HCT116 (cell line): Measurements from ENCODE around the gene LARP4. TPM values are rescaled to one million over a fixed set of nuclear protein-coding genes. Genes with fewer than 3 reads are reported as not detected.

Experiments
- ATAC-seq: fragments of 200-7000 bp; cut with Tn5 transposase; 2 replicates; pipeline ENCODE4 v1.9.1; 2020; ENCODE audit warnings: mild to moderate bottlenecking, moderate library complexity
- BruUV-seq: library from RNA; stranded (reverse); fragments of 400-500 nt; replicated peaks from 2 replicates; lab custom pipeline; 2021; lab: Mats Ljungman, UMichigan
- CTCF ChIA-PET: fragments of 300-600 bp; sonication (Branson Sonifier 250); formaldehyde crosslinking; loops from one replicate; lab custom pipeline; 2021; ENCODE audit warnings: antibody characterized with exemption; lab: Charles Lee
- POLR2A ChIA-PET: fragments of 300-600, 350-600 bp; sonication (Branson Sonifier 250); formaldehyde crosslinking; loops from one replicate; lab custom pipeline; 2021; ENCODE audit warnings: antibody characterized with exemption; lab: Charles Lee
- RAD21 ChIA-PET, 2 experiments: fragments of 300-600 bp; sonication (Branson Sonifier 250); formaldehyde crosslinking; loops; one replicate each; lab custom pipeline; 2023; ENCODE audit warnings: low total read pairs in 2 of 2; ENCODE audit not compliant: uncharacterized antibody in 2 of 2, unreplicated experiment in 2 of 2, low non-redundant PET in 1 of 2; lab: Charles Lee
- DNase-seq: peaks from one replicate; pipeline ENCODE4 v3.0.0-alpha.2; 2010; ENCODE audit warnings: low read depth, low spot score
- H2AFZ ChIP-seq: fragments of 200-600 bp; shearing (Covaris generic), sonication (generic); 2 replicates; pipeline ENCODE4 v1.6.1; 2017; ENCODE audit warnings: low read depth, mixed run types, mixed read lengths, antibody characterized with exemption, low read length; ENCODE audit not compliant: poor library complexity, severe bottlenecking
- H3K27ac ChIP-seq: 2 replicates; pipeline ENCODE4 v1.5.1; 2012; ENCODE audit warnings: low read depth, low read length
- H3K27me3 ChIP-seq: fragments of 200-600 bp; sonication (generic); 2 replicates; pipeline ENCODE4 v1.6.1; 2016; ENCODE audit warnings: mixed run types, low read length, mixed read lengths; ENCODE audit not compliant: insufficient read depth
- H3K36me3 ChIP-seq, 2 experiments: fragments of 200-500 bp in 1 of 2; fragments of 200-600 bp in 1 of 2; sonication (Bioruptor generic) in 1 of 2; sonication (generic) in 1 of 2; 2 replicates each; pipeline versions ENCODE4 v1.5.1 to v1.6.1; 2014 to 2016; ENCODE audit warnings: low read length in 2 of 2, inconsistent platforms in 1 of 2, mixed read lengths in 1 of 2, mixed run types in 1 of 2; ENCODE audit not compliant: insufficient read depth in 2 of 2, control insufficient read depth in 1 of 2
- H3K4me1 ChIP-seq, 2 experiments: fragments of 200-600 bp in 1 of 2; sonication (generic) in 1 of 2; 2 replicates each; pipeline versions ENCODE4 v1.5.1 to v1.6.1; 2012 to 2017; ENCODE audit warnings: low read length in 2 of 2, inconsistent platforms in 1 of 2, mild to moderate bottlenecking in 1 of 2, mixed read lengths in 1 of 2, mixed run types in 1 of 2, moderate library complexity in 1 of 2; ENCODE audit not compliant: insufficient read depth in 2 of 2, control insufficient read depth in 1 of 2
- H3K4me2 ChIP-seq: fragments of 200-600 bp; sonication (generic); 2 replicates; pipeline ENCODE4 v1.6.1; 2017; ENCODE audit warnings: mixed run types, low read length, mixed read lengths
- H3K4me3 ChIP-seq, 2 experiments: fragments of 200-600 bp in 1 of 2; sonication (generic) in 1 of 2; replicated peaks in 1 of 2; 2 replicates each; pipeline ENCODE4 v1.5.1; 2011 to 2016; ENCODE audit warnings: low read length in 2 of 2, control low read depth in 1 of 2, low read depth in 1 of 2, mild to moderate bottlenecking in 1 of 2, mixed read lengths in 1 of 2, mixed run types in 1 of 2
- H3K79me2 ChIP-seq: fragments of 200-600 bp; sonication (generic); 2 replicates; pipeline ENCODE4 v1.6.1; 2017; ENCODE audit warnings: mild to moderate bottlenecking, mixed run types, low read length, moderate library complexity, mixed read lengths; ENCODE audit not compliant: insufficient read depth
- H3K9ac ChIP-seq: fragments of 200-600 bp; sonication (generic); 2 replicates; pipeline ENCODE4 v1.6.1; 2016; ENCODE audit warnings: low read length, mixed read lengths
- H3K9me2 ChIP-seq: fragments of 200-600 bp; sonication (generic), shearing (Covaris generic); 2 replicates; pipeline ENCODE4 v1.6.1; 2017; ENCODE audit warnings: mixed run types, mild to moderate bottlenecking, moderate library complexity; ENCODE audit not compliant: insufficient read depth
- H3K9me3 ChIP-seq, 2 experiments: fragments of 200-500 bp in 1 of 2; fragments of 200-600 bp in 1 of 2; sonication (Bioruptor generic) in 1 of 2; sonication (generic) in 1 of 2; 2 replicates each; pipeline ENCODE4 v1.6.1; 2014 to 2017; ENCODE audit warnings: low read length in 2 of 2, mixed read lengths in 2 of 2, inconsistent platforms in 1 of 2, low read depth in 1 of 2, mild to moderate bottlenecking in 1 of 2, mixed run types in 1 of 2, moderate library complexity in 1 of 2; ENCODE audit not compliant: control insufficient read depth in 1 of 2, insufficient read depth in 1 of 2
- H4K20me1 ChIP-seq: fragments of 200-600 bp; sonication (generic), shearing (Covaris generic); 2 replicates; pipeline ENCODE4 v1.6.1; 2017; ENCODE audit warnings: mixed run types, mild to moderate bottlenecking, moderate library complexity; ENCODE audit not compliant: insufficient read depth
- POLR2A ChIP-seq: IDR thresholded peaks from 2 replicates; pipeline ENCODE4 v1.7.0; 2011; ENCODE audit warnings: borderline replicate concordance; ENCODE audit not compliant: insufficient read depth, insufficient read length; ENCODE audit errors: extremely low read depth
- SIN3A ChIP-seq: IDR thresholded peaks from 2 replicates; pipeline ENCODE4 v1.6.1; 2012; ENCODE audit warnings: low read depth
- SRF ChIP-seq: IDR thresholded peaks from 2 replicates; pipeline ENCODE4 v1.6.1; 2012; ENCODE audit warnings: low read depth
- TCF7L2 ChIP-seq: IDR thresholded peaks from 2 replicates; pipeline ENCODE4 v1.7.0; 2011; ENCODE audit warnings: borderline replicate concordance, inconsistent platforms; ENCODE audit not compliant: insufficient read depth, insufficient read length; ENCODE audit errors: extremely low read depth
- YY1 ChIP-seq: IDR thresholded peaks from 2 replicates; pipeline ENCODE4 v1.6.1; 2011; ENCODE audit warnings: low read length, low read depth, moderate library complexity, mild to moderate bottlenecking; ENCODE audit not compliant: insufficient replicate concordance; ENCODE audit errors: extremely low read depth
- ZNF274 ChIP-seq: fragments of 200-500 bp; sonication (Bioruptor generic); IDR thresholded peaks from 2 replicates; pipeline ENCODE4 v1.6.1; 2014; ENCODE audit warnings: mild to moderate bottlenecking, low read depth, low read length, inconsistent platforms
- intact Hi-C: fragments of 100-400 bp; cut with micrococcal nuclease; formaldehyde crosslinking; loops from 2 replicates; pipeline ENCODE4 v1.10.0; 2022
- total RNA-seq: library from RNA; stranded (reverse); gene quantifications from one replicate; pipeline ENCODE4 v1.2.1, GENCODE V29; 2021; ENCODE audit not compliant: unreplicated experiment
- TF ChIP-seq, protein P1 (sequence below): IDR thresholded peaks from 2 replicates; pipeline ENCODE4 v1.6.1; 2012
- TF ChIP-seq, protein P2 (sequence below), 3 experiments: fragments of 200-600 bp in 1 of 3; sonication (generic) in 1 of 3; IDR thresholded peaks in 2 of 3; conservative IDR thresholded peaks in 1 of 3; 2 replicates each; pipeline ENCODE4 v1.5.1; 2012 to 2017; ENCODE audit warnings: low read depth in 2 of 3, low read length in 2 of 3, antibody characterized with exemption in 1 of 3, borderline replicate concordance in 1 of 3, control low read depth in 1 of 3, mild to moderate bottlenecking in 1 of 3, mixed read lengths in 1 of 3, mixed run types in 1 of 3, moderate library complexity in 1 of 3; ENCODE audit not compliant: insufficient read depth in 1 of 3
- TF ChIP-seq, protein P3 (sequence below): IDR thresholded peaks from 2 replicates; pipeline ENCODE4 v1.6.1; 2012; ENCODE audit warnings: low read depth

LARP4 gene
- total RNA-seq, 1 experiment from 2014 or later, result 76.3 TPM

DNA sequence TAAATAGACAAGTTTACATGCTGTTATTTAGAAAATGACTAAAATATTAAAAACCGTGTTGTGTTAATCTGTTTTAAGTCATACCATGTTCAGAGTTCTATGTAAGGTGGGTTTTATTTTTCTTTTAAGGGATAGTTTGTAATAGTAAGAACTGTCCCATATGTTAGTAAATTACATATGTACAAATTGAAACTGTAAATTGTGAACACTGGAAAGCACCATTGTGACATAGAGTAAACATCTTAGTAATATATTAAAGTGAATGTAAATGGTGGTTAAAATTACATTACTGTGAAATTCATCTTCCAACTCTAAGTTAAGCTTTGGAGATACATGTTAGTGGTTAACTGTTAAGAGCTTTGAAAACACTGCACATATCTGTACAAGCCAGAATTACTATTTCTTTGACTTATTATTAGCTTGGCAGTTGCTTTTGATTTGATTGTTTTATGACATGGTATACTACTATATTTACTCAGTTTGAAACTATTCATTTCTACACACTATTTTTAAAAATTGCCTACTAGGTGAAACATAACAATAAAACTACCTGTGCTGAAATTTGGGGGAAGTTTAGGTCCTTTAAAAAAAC, 76.7 kb downstream of the LARP4 start:
- Histone ChIP-seq H3K36me3 (peaks cover 18 to 27% of the 10 kb centered on the region in 2 experiments), H2AFZ (no peak overlapping the region), H3K4me3 (no peak overlapping the region), H3K27me3 (no peaks in the 10 kb centered on the region), H3K9me3 (no peaks in the 10 kb centered on the region), H4K20me1 (no peaks in the 10 kb centered on the region), H3K4me2 (no peak overlapping the region), H3K9ac (no peak overlapping the region), H3K9me2 (no peaks in the 10 kb centered on the region), H3K27ac (no peak overlapping the region), H3K79me2 (no peaks in the 10 kb centered on the region), H3K4me1 (peaks cover 0 to under 1% of the 10 kb centered on the region in 2 experiments; a peak in 1 of 4 replicates)
- ATAC-seq, result no peak
- TSS peak; percentile 18 for BruUV-seq
- ChIA-PET RAD21 (no interaction called here), CTCF (no interaction called here), POLR2A (no interaction called here)
- no peak for DNase-seq
- TF ChIP-seq, protein P1, sequence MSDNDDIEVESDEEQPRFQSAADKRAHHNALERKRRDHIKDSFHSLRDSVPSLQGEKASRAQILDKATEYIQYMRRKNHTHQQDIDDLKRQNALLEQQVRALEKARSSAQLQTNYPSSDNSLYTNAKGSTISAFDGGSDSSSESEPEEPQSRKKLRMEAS, result no peak
- TF ChIP-seq, protein P2, sequence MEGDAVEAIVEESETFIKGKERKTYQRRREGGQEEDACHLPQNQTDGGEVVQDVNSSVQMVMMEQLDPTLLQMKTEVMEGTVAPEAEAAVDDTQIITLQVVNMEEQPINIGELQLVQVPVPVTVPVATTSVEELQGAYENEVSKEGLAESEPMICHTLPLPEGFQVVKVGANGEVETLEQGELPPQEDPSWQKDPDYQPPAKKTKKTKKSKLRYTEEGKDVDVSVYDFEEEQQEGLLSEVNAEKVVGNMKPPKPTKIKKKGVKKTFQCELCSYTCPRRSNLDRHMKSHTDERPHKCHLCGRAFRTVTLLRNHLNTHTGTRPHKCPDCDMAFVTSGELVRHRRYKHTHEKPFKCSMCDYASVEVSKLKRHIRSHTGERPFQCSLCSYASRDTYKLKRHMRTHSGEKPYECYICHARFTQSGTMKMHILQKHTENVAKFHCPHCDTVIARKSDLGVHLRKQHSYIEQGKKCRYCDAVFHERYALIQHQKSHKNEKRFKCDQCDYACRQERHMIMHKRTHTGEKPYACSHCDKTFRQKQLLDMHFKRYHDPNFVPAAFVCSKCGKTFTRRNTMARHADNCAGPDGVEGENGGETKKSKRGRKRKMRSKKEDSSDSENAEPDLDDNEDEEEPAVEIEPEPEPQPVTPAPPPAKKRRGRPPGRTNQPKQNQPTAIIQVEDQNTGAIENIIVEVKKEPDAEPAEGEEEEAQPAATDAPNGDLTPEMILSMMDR (IDR thresholded peaks at IDR 0.05 in 2 of 3, conservative IDR thresholded peaks at IDR 0.05 in 1 of 3; ENCODE audit: borderline replicate concordance in 1 of 3, insufficient read depth in 1 of 3, low read depth in 2 of 3, low read length in 2 of 3), result no peak
- TF ChIP-seq, protein P3, sequence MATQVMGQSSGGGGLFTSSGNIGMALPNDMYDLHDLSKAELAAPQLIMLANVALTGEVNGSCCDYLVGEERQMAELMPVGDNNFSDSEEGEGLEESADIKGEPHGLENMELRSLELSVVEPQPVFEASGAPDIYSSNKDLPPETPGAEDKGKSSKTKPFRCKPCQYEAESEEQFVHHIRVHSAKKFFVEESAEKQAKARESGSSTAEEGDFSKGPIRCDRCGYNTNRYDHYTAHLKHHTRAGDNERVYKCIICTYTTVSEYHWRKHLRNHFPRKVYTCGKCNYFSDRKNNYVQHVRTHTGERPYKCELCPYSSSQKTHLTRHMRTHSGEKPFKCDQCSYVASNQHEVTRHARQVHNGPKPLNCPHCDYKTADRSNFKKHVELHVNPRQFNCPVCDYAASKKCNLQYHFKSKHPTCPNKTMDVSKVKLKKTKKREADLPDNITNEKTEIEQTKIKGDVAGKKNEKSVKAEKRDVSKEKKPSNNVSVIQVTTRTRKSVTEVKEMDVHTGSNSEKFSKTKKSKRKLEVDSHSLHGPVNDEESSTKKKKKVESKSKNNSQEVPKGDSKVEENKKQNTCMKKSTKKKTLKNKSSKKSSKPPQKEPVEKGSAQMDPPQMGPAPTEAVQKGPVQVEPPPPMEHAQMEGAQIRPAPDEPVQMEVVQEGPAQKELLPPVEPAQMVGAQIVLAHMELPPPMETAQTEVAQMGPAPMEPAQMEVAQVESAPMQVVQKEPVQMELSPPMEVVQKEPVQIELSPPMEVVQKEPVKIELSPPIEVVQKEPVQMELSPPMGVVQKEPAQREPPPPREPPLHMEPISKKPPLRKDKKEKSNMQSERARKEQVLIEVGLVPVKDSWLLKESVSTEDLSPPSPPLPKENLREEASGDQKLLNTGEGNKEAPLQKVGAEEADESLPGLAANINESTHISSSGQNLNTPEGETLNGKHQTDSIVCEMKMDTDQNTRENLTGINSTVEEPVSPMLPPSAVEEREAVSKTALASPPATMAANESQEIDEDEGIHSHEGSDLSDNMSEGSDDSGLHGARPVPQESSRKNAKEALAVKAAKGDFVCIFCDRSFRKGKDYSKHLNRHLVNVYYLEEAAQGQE, result no peak
- no peak for TF ChIP-seq YY1
- TF ChIP-seq SIN3A, result no peak
- no peak for TF ChIP-seq TCF7L2
- TF ChIP-seq POLR2A, result no peak
- no peak for TF ChIP-seq ZNF274
- no peak for TF ChIP-seq SRF
- intact Hi-C loops, result no loop called here
